OCI-LY1 (cell line): ENCODE measurements around the gene CCL1.
"Not testable (repeated sequence)": the region's sequence is repeated elsewhere in the genome, so short reads cannot be mapped to it uniquely, and the experiment has no call there.

Source experiments
- CTCF ChIP-seq: fragments of 200-600 bp; sonication (generic), shearing (Covaris generic); IDR thresholded peaks from 2 replicates; pipeline ENCODE4 v1.5.1; 2017; ENCODE audit warnings: mild to moderate bottlenecking, antibody characterized with exemption, low read length, moderate library complexity, mixed read lengths
- EZH2 ChIP-seq: fragments of 200-600 bp; sonication (generic), shearing (Covaris generic); IDR thresholded peaks from 2 replicates; pipeline ENCODE4 v1.8.0; 2017; ENCODE audit warnings: borderline replicate concordance, mixed run types, mild to moderate bottlenecking, antibody characterized with exemption, low read length, moderate library complexity, mixed read lengths

GRCh38 chr17:34327580-34327979, 35.5 kb downstream of the CCL1 start:
- not testable (repeated sequence) for TF ChIP-seq CTCF, EZH2
